Measurements from ENCODE around the gene FGFRL1. TPM values are rescaled to one million over a fixed set of nuclear protein-coding genes. Genes with fewer than 3 reads are reported as not detected.

FGFRL1 gene
- total RNA-seq, 2 experiments from 2014 or later = 7.6 to 8.0 TPM

DNA sequence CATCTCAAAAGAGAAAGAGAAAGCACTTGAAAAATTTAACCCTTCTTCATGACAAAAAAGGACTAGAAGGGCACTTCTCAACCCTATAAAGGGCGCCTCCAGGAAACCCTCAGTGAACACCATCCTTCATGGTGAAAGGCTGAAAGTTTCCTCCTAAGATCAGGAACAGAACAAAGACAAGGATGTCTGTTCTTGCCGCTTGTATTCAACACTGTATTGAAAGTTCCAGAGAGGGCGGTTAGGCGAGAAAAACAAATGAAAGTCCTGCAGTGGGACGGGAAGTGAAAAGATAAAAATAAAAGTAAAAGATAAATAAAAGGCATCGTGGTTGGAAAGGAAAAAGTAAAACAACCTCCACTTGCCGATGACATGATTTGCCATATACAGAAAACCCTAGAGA lies 51.0 kb downstream of the FGFRL1 start:
- no peak for DNase-seq
- peaks cover 12% of the 10 kb centered on the region for H3K27me3 Mint-ChIP-seq (ENCODE audit: low read depth)
- peaks cover 7% of the 10 kb centered on the region for H3K4me1 Mint-ChIP-seq (ENCODE audit: low read depth)
- CTCF ChIA-PET = no interaction called here
- no peaks in the 10 kb centered on the region for H3K36me3 Mint-ChIP-seq (ENCODE audit: low read depth)
- H3K27ac Mint-ChIP-seq = no peak overlapping the region
- intact Hi-C loops (cut with micrococcal nuclease) = no loop called here
- H3K9me3 Mint-ChIP-seq = peaks cover 18% of the 10 kb centered on the region
- no peak overlapping the region for H3K4me3 Mint-ChIP-seq

DNA sequence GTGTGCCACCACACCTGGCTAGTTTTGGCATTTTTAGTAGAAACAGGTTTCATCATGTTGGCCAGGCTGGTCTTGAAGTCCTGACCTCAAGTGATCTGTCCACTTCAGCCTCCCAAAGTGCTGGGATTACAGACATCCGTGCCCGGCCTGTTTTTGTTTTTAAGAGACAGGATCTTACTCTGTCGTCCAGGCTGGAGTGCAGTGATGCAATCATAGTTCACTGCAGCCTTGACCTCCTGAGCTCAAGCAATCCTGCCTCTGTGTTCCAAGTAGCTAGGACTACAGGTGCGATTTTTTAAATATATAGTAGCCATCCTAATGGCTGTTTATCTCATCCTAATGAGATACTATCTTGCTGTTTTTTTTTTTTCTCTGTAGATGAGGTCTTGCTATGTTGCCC lies 54.3 kb downstream of the FGFRL1 start:
- no peak for DNase-seq
- Mint-ChIP-seq H3K27ac (no peak overlapping the region), H3K36me3 (ENCODE audit: low read depth) (no peaks in the 10 kb centered on the region), H3K27me3 (ENCODE audit: low read depth) (peaks cover 19% of the 10 kb centered on the region), H3K4me3 (no peak overlapping the region), H3K9me3 (peaks cover 18% of the 10 kb centered on the region), H3K4me1 (ENCODE audit: low read depth) (peaks cover 7% of the 10 kb centered on the region)
- CTCF ChIA-PET = no interaction called here
- intact Hi-C loops (cut with micrococcal nuclease) = no loop called here

DNA sequence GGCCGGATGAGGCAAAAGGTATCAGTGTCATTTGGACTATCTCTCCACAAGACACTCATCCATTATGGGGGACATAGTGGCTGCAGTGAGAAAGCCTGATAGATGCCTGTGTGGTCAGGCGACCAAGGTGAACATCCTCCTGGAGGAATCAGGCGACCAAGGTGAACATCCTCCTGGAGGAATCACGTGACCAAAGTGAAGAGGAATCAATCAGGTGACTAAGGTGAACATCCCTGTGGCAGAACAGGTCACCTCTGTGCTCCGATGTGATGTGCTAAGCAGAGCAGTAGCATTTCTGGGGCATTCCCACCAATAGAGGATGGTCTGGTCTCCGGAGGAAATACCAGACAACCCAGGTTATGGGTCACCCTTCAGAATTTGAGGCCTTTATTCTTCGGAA lies 58.0 kb downstream of the FGFRL1 start:
- Mint-ChIP-seq H3K27me3 (ENCODE audit: low read depth) (peaks cover 13% of the 10 kb centered on the region), H3K4me1 (ENCODE audit: low read depth) (peaks cover 6% of the 10 kb centered on the region), H3K9me3 (peaks cover 7% of the 10 kb centered on the region), H3K27ac (no peak overlapping the region), H3K4me3 (no peak overlapping the region), H3K36me3 (ENCODE audit: low read depth) (no peaks in the 10 kb centered on the region)
- CTCF ChIA-PET = no interaction called here
- intact Hi-C loops (cut with micrococcal nuclease) = no loop called here
- DNase-seq = no peak

DNA sequence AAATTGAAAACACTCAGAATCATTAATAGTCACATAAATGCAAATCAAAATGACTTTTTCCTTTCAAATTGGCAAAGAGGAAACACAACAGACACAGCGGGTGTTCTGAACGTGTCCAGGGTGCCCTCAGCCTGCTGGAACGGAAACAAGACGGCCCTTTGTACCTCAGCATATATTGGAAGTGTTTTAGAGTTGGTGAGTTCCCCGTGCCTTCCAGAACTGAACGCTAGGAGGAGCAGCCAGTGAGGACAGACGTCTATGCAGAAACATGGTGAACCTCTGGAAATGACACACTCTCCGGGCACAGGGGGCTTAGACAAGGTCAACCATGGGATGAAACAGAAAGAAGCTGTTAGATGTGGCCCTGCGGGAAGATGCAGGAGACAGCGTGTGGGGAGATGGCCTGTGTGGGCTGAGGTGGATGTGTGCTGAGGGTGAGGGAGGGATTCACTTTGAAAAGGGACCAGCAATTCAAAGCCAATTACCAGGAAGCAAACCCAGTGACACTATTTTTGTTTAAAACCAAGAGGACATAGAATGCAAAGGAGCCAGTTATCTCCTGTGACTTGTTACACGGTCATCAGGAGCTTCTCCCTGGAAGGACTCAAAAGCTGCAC lies 61.5 kb downstream of the FGFRL1 start:
- H3K4me3 Mint-ChIP-seq = no peak overlapping the region
- intact Hi-C loops (cut with micrococcal nuclease) = no loop called here

DNA sequence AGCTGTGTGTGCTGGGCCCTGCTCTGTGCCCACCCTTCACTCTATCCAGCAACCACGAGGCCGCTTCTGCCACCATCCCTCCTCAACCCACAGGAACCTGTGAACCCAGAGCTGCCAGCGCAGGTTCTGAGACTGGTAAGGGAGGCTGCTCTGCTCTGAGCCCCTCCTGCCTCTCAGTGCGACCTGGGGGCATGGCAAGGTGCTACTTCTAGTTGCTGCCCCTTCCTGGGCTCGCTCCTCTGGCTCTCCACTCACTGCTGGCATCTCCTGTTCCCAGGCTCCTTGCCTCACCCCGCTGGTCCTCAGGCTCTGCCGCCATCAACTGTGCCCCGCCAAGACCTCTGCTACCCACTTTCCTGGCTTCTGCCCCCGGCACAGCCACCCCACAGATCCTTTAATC lies 62.7 kb downstream of the FGFRL1 start:
- Mint-ChIP-seq H3K4me1 (ENCODE audit: low read depth) (peaks cover 6% of the 10 kb centered on the region), H3K27ac (no peak overlapping the region), H3K4me3 (no peak overlapping the region), H3K27me3 (ENCODE audit: low read depth) (peaks cover 4% of the 10 kb centered on the region), H3K36me3 (ENCODE audit: low read depth) (no peaks in the 10 kb centered on the region), H3K9me3 (no peaks in the 10 kb centered on the region)
- DNase-seq = no peak
- intact Hi-C loops (cut with micrococcal nuclease) = no loop called here
- CTCF ChIA-PET = interaction anchor here (1.2 kb wide), 1 partner anchor 194 kb away, joined by 4 read pairs; no protein-coding TSS in a partner anchor

More for the DNA sequence above, 61.5 kb downstream of the FGFRL1 start:
- CTCF ChIA-PET = interaction anchor here (0.8 to 1.2 kb wide), 3 partner anchors 18 to 195 kb away, joined by 4 to 5 read pairs (median 4); no protein-coding TSS in a partner anchor
- H3K9me3 Mint-ChIP-seq = no peaks in the 10 kb centered on the region
- peaks cover 6% of the 10 kb centered on the region for H3K4me1 Mint-ChIP-seq (ENCODE audit: low read depth)
- DNase-seq = peak; percentile 75
- H3K27me3 Mint-ChIP-seq (ENCODE audit: low read depth) = peaks cover 7% of the 10 kb centered on the region
- H3K27ac Mint-ChIP-seq = no peak overlapping the region
- no peaks in the 10 kb centered on the region for H3K36me3 Mint-ChIP-seq (ENCODE audit: low read depth)

DNA sequence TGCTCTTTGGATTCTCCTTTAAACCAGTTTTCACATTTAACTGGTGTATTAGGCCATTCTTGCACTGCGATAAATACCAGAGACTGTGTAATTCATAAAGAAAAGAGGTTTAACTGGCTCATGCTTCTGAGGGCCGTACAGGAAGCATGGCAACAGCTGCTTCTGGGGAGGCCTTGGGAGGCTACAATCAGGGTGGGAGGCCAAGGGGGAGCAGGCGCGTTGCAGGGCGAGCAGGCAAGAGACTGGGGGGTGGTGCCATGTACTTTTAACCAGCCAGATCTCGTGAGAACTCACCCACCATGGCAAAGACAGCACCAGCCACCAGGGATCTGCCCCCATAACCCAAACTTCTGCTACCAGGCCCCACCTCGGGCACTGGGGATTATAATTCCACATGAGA lies 63.8 kb downstream of the FGFRL1 start:
- peaks cover 6% of the 10 kb centered on the region for H3K4me1 Mint-ChIP-seq (ENCODE audit: low read depth)
- intact Hi-C loops (cut with micrococcal nuclease) = no loop called here
- peaks cover 7% of the 10 kb centered on the region for H3K27me3 Mint-ChIP-seq (ENCODE audit: low read depth)
- CTCF ChIA-PET = no interaction called here
- H3K4me3 Mint-ChIP-seq = no peak overlapping the region
- H3K27ac Mint-ChIP-seq = no peak overlapping the region
- DNase-seq = no peak
- H3K9me3 Mint-ChIP-seq = no peaks in the 10 kb centered on the region
- no peaks in the 10 kb centered on the region for H3K36me3 Mint-ChIP-seq (ENCODE audit: low read depth)

DNA sequence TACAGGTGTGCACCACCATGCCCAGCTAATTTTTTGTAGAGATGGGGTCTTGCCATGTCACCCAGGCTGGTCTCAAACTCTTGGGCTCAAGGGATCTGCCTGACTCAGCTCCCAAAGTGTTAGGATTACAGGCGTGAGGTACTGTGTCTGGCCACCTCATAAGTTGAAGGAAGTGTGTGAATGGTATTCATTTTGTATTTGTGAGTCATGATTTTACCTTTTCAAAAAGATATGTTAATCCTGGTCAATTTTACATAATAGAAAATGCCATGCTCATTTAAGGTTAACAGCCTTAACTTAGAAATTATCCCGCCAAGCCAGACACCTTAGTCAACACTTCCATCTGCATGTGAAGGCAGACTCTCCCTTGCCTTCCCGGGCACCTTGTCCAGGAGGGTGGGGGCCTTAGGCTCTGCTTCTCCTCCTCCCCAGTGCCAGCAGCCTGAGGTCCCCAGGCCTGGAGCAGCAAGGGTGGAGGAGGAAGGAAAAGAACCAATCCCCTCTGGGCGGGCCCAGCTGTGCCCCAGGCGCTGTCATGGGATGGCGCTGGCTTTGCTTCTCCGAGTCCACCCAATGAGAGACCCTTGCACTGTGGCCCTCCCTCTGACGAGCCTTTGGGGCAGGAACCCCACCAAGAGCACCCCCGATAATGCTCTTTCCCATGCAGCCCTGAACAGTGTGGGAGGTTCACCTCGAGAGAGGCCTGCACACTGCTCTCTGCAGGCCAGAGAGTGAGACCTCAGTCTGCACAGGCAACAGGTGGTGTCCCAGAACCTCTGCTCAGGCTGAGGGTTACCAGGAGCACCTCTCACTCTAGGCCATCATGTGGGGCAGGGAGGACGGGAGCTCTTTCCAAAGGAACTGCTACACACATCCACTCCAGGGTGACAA lies 64.6 kb downstream of the FGFRL1 start:
- no peak for DNase-seq
- no peak overlapping the region for H3K4me3 Mint-ChIP-seq
- H3K4me1 Mint-ChIP-seq (ENCODE audit: low read depth) = peaks cover 6% of the 10 kb centered on the region
- no peaks in the 10 kb centered on the region for H3K9me3 Mint-ChIP-seq
- H3K36me3 Mint-ChIP-seq (ENCODE audit: low read depth) = no peaks in the 10 kb centered on the region
- intact Hi-C loops (cut with micrococcal nuclease) = no loop called here
- H3K27me3 Mint-ChIP-seq (ENCODE audit: low read depth) = peaks cover 8% of the 10 kb centered on the region
- CTCF ChIA-PET = no interaction called here
- H3K27ac Mint-ChIP-seq = no peak overlapping the region

Other genes with a start within 250 kb of the FGFRL1 start
- gene CPLX1, start 185.5 kb upstream of the FGFRL1 start, total RNA-seq = under 1 TPM; 0.37 to 0.48 TPM
- gene GAK, start 79.3 kb upstream of the FGFRL1 start, total RNA-seq = 10 to 100 TPM; 87.6 to 96.8 TPM
- gene TMEM175, start 79.2 kb upstream of the FGFRL1 start, total RNA-seq = 10 to 100 TPM; 13.9 to 15.8 TPM
- 10 to 100 TPM; 10.8 to 11.1 TPM for gene DGKQ, start 38.1 kb upstream of the FGFRL1 start, total RNA-seq
- gene IDUA, start 24.6 kb upstream of the FGFRL1 start, total RNA-seq = 10 to 100 TPM in 1 of 2 experiments, 1 to 10 TPM in 1; 9.5 to 10.5 TPM
- gene SLC26A1, start 18.2 kb upstream of the FGFRL1 start, total RNA-seq = not detected
- 1 to 10 TPM in 1 of 2 experiments, under 1 TPM in 1; 0.98 to 2.2 TPM for gene RNF212, start 101.9 kb downstream of the FGFRL1 start, total RNA-seq
- 1 to 10 TPM; 4.8 to 5.5 TPM for gene SPON2, start 161.0 kb downstream of the FGFRL1 start, total RNA-seq
- gene CTBP1, start 237.5 kb downstream of the FGFRL1 start, total RNA-seq = 100 to 1,000 TPM; 136 to 140 TPM